Breast epithelium (tissue), 3 donors: ENCODE data around the gene DNAAF8.

Source experiments
- POLR2A ChIP-seq: fragments of 450-650 bp; IDR thresholded peaks from one replicate; pipeline ENCODE4 v1.6.1; 2016; ENCODE audit warnings: antibody characterized with exemption, mild to moderate bottlenecking, moderate library complexity
- POLR2AphosphoS5 ChIP-seq, 3 donors: sonication (generic); formaldehyde crosslinking; IDR thresholded peaks; one replicate each; pipeline ENCODE4 v1.6.1; 2017; ENCODE audit warnings: antibody characterized with exemption in 3 of 3
- TF ChIP-seq, protein P1 (sequence below), 3 donors: fragments of 450-650 bp; IDR thresholded peaks; one replicate each; pipeline ENCODE4 v1.5.1; 2016 to 2017; ENCODE audit warnings: antibody characterized with exemption in 3 of 3, mild to moderate bottlenecking in 3 of 3, moderate library complexity in 3 of 3

DNA sequence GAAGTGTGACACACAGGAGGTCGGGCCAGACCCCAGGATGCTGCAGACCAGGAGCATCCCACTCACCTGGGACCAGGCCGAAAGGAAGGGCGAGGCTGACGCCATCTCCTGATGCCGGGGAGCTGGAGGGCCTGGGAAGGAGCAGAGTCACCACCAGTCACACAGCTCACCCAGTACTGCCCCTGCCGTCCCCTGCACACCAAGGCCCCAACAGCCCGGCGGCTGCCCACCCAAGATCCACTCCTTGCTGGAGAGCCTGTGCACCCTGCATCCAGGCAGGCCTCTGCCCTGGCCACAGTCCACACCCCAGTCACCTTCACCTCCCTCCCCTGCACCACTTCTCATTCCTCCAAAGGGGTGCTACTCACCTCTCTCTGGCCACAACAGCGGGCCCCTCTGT, 27.9 kb downstream of the DNAAF8 start:
- TF ChIP-seq, protein P1, sequence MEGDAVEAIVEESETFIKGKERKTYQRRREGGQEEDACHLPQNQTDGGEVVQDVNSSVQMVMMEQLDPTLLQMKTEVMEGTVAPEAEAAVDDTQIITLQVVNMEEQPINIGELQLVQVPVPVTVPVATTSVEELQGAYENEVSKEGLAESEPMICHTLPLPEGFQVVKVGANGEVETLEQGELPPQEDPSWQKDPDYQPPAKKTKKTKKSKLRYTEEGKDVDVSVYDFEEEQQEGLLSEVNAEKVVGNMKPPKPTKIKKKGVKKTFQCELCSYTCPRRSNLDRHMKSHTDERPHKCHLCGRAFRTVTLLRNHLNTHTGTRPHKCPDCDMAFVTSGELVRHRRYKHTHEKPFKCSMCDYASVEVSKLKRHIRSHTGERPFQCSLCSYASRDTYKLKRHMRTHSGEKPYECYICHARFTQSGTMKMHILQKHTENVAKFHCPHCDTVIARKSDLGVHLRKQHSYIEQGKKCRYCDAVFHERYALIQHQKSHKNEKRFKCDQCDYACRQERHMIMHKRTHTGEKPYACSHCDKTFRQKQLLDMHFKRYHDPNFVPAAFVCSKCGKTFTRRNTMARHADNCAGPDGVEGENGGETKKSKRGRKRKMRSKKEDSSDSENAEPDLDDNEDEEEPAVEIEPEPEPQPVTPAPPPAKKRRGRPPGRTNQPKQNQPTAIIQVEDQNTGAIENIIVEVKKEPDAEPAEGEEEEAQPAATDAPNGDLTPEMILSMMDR (IDR thresholded peaks at IDR 0.05), result no peak
- TF ChIP-seq POLR2AphosphoS5 (IDR thresholded peaks at IDR 0.05) (no peak), POLR2A (no peak)
